Lower lobe of right lung (tissue), 2 donors: ENCODE data around the gene REXO5. TPM values are rescaled to one million over a fixed set of nuclear protein-coding genes. Genes with fewer than 3 reads are reported as not detected.
"Not testable (repeated sequence)": the region's sequence is repeated elsewhere in the genome, so short reads cannot be mapped to it uniquely, and the experiment has no call there.

Source experiments
- ATAC-seq, 2 donors: fragments of 200-7000 bp; cut with Tn5 transposase; one replicate each; pipeline ENCODE4 v1.9.1; 2020 to 2022; ENCODE audit warnings: mild to moderate bottlenecking in 2 of 2, moderate library complexity in 2 of 2
- DNase-seq: peaks from one replicate; pipeline ENCODE4 v3.0.0-alpha.2; 2020
- H3K27ac ChIP-seq: fragments of 200-600 bp; one replicate; pipeline ENCODE4 v1.8.0; 2022
- H3K27me3 ChIP-seq: fragments of 200-600 bp; one replicate; pipeline ENCODE4 v1.8.0; 2022; ENCODE audit warnings: low read depth
- H3K36me3 ChIP-seq: fragments of 200-600 bp; one replicate; pipeline ENCODE4 v1.8.0; 2022; ENCODE audit warnings: mild to moderate bottlenecking
- H3K4me1 ChIP-seq: fragments of 200-600 bp; one replicate; pipeline ENCODE4 v1.8.0; 2022
- H3K4me3 ChIP-seq: fragments of 200-600 bp; one replicate; pipeline ENCODE4 v1.8.0; 2022; ENCODE audit warnings: mild to moderate bottlenecking
- H3K9me3 ChIP-seq: fragments of 200-600 bp; one replicate; pipeline ENCODE4 v1.8.0; 2022
- intact Hi-C: fragments of 100-400 bp; cut with DNase I; formaldehyde crosslinking; loops from one replicate; pipeline ENCODE4 v1.11.0; 2022
- total RNA-seq: library from RNA; stranded (reverse); fragmentation: NEBNext Ultra II Directional; extraction: Animal tissue kit (Norgen Biotek cat#: 25700); gene quantifications from one replicate; pipeline ENCODE4 v1.2.1, GENCODE V29; 2021
- TF ChIP-seq, protein P1 (sequence below): fragments of 200-600 bp; IDR thresholded peaks from one replicate; pipeline ENCODE4 v1.8.0; 2022; ENCODE audit warnings: antibody characterized with exemption, mild to moderate bottlenecking
- donor health status: DM: no; HTN: yes; CAD: no; lungs with severe emphysema.

Gene REXO5
- total RNA-seq, 1 donor from 2014 or later = 4.7 TPM

DNA sequence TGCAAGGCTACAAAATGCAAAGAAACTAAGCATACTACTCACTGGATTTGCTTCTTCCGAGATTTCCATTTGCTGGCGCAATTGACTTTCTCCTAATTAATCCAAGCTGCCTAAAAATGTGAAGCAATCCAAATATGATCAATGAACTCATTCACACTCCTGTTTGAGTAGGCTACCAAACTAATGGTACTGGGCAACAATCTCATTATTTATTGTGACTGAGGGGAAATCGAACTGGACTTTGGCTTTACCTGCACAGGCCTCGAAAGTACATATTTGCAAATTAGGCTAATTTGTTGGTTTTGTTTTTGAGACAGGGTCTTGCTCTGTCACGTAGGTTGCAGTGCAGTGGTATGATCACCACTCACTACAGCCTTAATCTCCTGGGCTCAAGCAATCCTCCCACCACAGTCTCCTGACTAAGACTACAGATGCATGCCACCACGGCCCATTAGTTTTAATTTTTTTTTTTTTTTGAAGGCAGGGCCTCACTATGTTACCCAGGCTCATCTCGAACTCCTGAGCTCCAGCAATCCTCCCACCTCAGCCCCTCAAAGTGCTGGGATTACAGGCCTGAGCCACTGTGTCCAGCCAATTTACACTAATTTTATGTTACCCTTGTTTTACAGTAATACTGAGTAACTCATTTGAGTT, 2.6 kb upstream of the REXO5 start:
- no peak for DNase-seq
- Histone ChIP-seq H3K27me3 (no peaks in the 10 kb centered on the region), H3K36me3 (peaks cover 7% of the 10 kb centered on the region), H3K9me3 (no peaks in the 10 kb centered on the region), H3K4me3 (no peak overlapping the region), H3K4me1 (peaks cover 15% of the 10 kb centered on the region), H3K27ac (no peak overlapping the region)
- TF ChIP-seq, protein P1, sequence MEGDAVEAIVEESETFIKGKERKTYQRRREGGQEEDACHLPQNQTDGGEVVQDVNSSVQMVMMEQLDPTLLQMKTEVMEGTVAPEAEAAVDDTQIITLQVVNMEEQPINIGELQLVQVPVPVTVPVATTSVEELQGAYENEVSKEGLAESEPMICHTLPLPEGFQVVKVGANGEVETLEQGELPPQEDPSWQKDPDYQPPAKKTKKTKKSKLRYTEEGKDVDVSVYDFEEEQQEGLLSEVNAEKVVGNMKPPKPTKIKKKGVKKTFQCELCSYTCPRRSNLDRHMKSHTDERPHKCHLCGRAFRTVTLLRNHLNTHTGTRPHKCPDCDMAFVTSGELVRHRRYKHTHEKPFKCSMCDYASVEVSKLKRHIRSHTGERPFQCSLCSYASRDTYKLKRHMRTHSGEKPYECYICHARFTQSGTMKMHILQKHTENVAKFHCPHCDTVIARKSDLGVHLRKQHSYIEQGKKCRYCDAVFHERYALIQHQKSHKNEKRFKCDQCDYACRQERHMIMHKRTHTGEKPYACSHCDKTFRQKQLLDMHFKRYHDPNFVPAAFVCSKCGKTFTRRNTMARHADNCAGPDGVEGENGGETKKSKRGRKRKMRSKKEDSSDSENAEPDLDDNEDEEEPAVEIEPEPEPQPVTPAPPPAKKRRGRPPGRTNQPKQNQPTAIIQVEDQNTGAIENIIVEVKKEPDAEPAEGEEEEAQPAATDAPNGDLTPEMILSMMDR = no peak
- intact Hi-C loops = no loop called here
- no peak for ATAC-seq

DNA sequence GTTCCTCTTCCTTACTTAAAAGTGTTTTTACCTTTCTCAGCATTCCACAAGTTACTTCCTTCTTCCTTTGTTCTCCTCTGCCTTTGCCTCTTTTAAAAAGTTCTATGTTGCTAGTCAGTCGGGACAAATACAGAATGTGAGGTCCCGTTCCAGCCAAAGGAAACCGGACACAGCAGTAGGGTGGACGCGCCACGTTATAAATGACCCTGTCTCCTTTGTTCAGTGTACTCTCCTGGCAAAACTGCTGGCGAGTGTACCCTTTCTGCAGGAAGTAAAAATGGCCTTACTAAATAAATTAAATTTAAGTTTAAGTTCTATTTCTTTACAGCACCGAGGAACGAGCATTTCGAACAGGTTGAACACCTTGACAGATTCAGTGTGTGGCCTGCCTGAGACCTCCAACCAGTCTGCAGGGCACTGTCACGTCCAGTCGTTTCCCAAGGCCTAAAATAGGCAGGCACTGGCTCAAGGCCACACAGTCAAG, 601 bp upstream of the REXO5 start:
- DNase-seq, intact Hi-C loops, H3K36me3 ChIP-seq, H3K27me3 ChIP-seq, H3K9me3 ChIP-seq: not testable (repeated sequence)
- peaks cover 15% of the 10 kb centered on the region for H3K4me1 ChIP-seq
- H3K4me3 ChIP-seq = peak overlapping the region; percentile 81
- H3K27ac ChIP-seq = peak overlapping the region; percentile 91
- ATAC-seq = peak in 1 of 2 donors; percentile 5

DNA sequence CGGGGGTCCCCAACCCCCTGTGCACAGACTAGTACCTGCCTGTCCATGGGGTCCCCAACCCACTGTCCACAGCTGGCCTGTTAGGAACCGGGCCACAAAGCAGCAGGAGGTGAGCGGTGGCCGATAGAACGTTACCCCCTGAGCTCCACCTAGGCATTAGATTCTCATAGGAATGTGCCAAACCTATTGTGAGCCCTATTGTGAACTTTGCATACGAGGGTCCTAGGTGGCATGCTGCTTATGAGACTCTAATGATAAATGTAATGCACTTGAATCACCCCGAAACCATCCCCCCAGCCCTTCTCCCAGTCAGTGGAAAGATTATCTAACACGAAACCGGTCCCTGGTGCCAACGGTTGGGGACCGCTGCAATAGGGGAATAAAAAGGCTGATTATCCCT, 1.5 kb downstream of the REXO5 start:
- DNase-seq (no peak), ATAC-seq (no peak)
- no peak overlapping the region for H3K27ac ChIP-seq
- H3K27me3 ChIP-seq = no peaks in the 10 kb centered on the region
- H3K9me3 ChIP-seq = no peaks in the 10 kb centered on the region
- intact Hi-C loops = no loop called here
- H3K4me1 ChIP-seq = peaks cover 15% of the 10 kb centered on the region
- no peaks in the 10 kb centered on the region for H3K36me3 ChIP-seq
- no peak overlapping the region for H3K4me3 ChIP-seq
- TF ChIP-seq, protein P1 = no peak

DNA sequence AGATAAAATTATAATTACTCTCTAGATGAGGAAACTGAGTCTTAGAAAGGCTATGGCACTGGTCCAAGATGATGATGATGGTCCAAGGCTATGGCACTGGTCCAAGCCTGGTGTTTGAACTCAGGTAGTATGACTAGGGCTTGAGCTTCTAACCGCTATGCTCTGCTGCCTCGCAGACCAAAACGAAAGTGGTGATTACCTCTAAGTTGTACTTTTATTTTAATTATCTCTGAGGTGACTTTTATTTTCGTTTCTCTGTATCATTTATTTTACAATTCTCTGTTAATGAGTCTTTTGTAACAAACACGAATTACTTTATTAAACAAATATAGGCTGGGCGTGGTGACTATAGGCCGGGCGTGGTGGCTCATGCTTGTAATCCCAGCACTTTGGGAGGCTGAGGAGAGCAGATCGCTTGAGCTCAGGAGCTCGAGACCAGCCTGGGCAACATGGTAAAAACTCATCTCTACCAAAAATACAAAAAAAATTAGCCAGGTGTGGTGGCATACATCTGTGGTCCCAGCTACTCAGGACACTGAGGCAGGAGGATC, 5.6 kb downstream of the REXO5 start:
- peaks cover 5% of the 10 kb centered on the region for H3K36me3 ChIP-seq
- no peak overlapping the region for H3K4me3 ChIP-seq
- no peaks in the 10 kb centered on the region for H3K9me3 ChIP-seq
- ATAC-seq (no peak), DNase-seq (no peak)
- peaks cover 7% of the 10 kb centered on the region for H3K4me1 ChIP-seq
- intact Hi-C loops = no loop called here
- no peak overlapping the region for H3K27ac ChIP-seq
- TF ChIP-seq, protein P1 = no peak
- H3K27me3 ChIP-seq = no peaks in the 10 kb centered on the region

DNA sequence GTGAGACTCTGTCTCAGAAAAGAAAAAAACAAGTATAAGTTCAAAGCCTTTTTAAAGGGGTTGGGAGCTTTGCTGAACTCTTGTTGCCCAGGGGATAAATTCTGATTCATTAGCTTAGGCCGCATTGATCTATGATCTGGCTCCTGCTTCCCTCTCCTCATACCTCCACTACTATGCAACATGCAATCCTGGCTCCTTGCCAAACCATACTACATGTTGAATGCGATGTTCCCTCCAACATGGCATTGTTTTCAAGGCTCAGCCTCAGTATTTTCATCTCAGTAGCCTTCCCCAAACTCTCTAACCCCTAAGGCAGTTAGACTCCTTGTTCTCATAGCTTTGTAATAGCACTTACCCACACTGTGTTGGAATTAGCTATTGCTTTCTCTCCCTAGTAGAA, 6.2 kb downstream of the REXO5 start:
- Histone ChIP-seq H3K27ac (no peak overlapping the region), H3K36me3 (peaks cover 5% of the 10 kb centered on the region), H3K4me1 (peaks cover 1% of the 10 kb centered on the region), H3K4me3 (no peak overlapping the region), H3K9me3 (no peaks in the 10 kb centered on the region), H3K27me3 (no peaks in the 10 kb centered on the region)
- intact Hi-C loops = no loop called here
- DNase-seq (no peak), ATAC-seq (no peak)
- TF ChIP-seq, protein P1 = no peak

DNA sequence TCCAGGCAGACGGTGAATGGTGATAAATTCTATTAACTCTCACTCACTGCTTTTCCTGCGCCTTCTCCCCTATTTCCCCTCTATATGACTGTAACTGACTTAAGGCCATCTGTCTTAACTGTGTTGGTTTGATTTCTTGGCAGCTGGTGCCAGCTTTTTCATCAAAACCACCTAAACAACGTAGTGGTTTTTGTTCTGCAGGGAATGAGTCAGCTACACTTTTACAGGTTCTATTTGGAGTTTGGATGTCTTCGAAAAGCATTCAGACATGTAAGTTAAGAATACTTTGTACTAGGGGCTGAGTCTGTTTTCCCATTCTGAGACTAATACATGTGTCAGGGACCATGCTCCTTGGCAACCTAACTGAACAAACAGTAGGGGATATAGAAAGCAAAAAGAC, 8.5 kb downstream of the REXO5 start:
- Histone ChIP-seq H3K4me3 (no peak overlapping the region), H3K27me3 (no peaks in the 10 kb centered on the region), H3K36me3 (peaks cover 5% of the 10 kb centered on the region), H3K27ac (no peak overlapping the region), H3K4me1 (no peaks in the 10 kb centered on the region), H3K9me3 (no peaks in the 10 kb centered on the region)
- ATAC-seq = no peak
- intact Hi-C loops = no loop called here
- TF ChIP-seq, protein P1 = no peak
- no peak for DNase-seq
